GM12878 (cell line): ENCODE results near the gene CD209. TPM values are rescaled to one million over a fixed set of nuclear protein-coding genes. Genes with fewer than 3 reads are reported as not detected.

Source experiments
- ATAC-seq: fragments of 200-7000 bp; cut with Tn5 transposase; 3 replicates; pipeline ENCODE4 v1.9.1; 2020; ENCODE audit warnings: mild to moderate bottlenecking, moderate library complexity
- BruUV-seq: library from RNA; stranded (reverse); fragments of 400-500 nt; replicated peaks from 2 replicates; lab custom pipeline; 2021; lab: Mats Ljungman, UMichigan
- CTCF ChIA-PET: fragments of 300-600 bp; sonication (Branson Sonifier 250); formaldehyde crosslinking; extraction: SDS; loops from one replicate; lab custom pipeline; 2021; ENCODE audit warnings: inconsistent platforms; lab: Yijun Ruan, JAX
- POLR2A ChIA-PET: fragments of 350-600 bp; formaldehyde crosslinking; extraction: SDS; loops from one replicate; lab custom pipeline; 2021; ENCODE audit warnings: inconsistent platforms; lab: Charles Lee
- RAD21 ChIA-PET: fragments of 300-600 bp; sonication (Branson Sonifier 250); formaldehyde crosslinking; loops from one replicate; lab custom pipeline; 2023; ENCODE audit warnings: antibody characterized with exemption; ENCODE audit not compliant: unreplicated experiment; lab: Charles Lee
- SMC1A ChIA-PET: fragments of 300-600 bp; sonication (Branson Sonifier 250); formaldehyde crosslinking; loops from one replicate; lab custom pipeline; 2023; ENCODE audit not compliant: unreplicated experiment, uncharacterized antibody; lab: Charles Lee
- DNase-seq: peaks from one replicate; pipeline ENCODE4 v3.0.0-alpha.2; 2011; ENCODE audit warnings: low read depth, low spot score
- FAIRE-seq: peaks from 3 replicates; lab custom pipeline; 2011; peaks lifted over from hg19 to GRCh38; lab: Jason Lieb, UNC
- H2AFZ ChIP-seq: 2 replicates; pipeline ENCODE4 v1.6.0; 2011; ENCODE audit warnings: low read depth, low read length, control low read depth; ENCODE audit not compliant: control insufficient read depth
- H3K27ac ChIP-seq: 2 replicates; pipeline ENCODE4 v1.5.1; 2011; ENCODE audit warnings: control low read depth; ENCODE audit not compliant: control insufficient read depth, insufficient read depth
- H3K27me3 ChIP-seq, 2 experiments: replicated peaks in 1 of 2; 2 replicates each; pipeline versions ENCODE4 v1.6.0 to v1.6.1; 2011; ENCODE audit warnings: low read length in 1 of 2; ENCODE audit not compliant: control insufficient read depth in 2 of 2, insufficient read depth in 2 of 2
- H3K36me3 ChIP-seq, 2 experiments: 2 replicates each; pipeline ENCODE4 v1.5.1; 2011; ENCODE audit warnings: low read length in 1 of 2; ENCODE audit not compliant: control insufficient read depth in 2 of 2, insufficient read depth in 2 of 2
- H3K4me1 ChIP-seq: 2 replicates; pipeline ENCODE4 v1.6.1; 2011; ENCODE audit warnings: mild to moderate bottlenecking, low read length, moderate library complexity, mixed read lengths; ENCODE audit not compliant: control insufficient read depth, insufficient read depth
- H3K4me2 ChIP-seq: 2 replicates; pipeline ENCODE4 v1.6.0; 2011; ENCODE audit warnings: control low read depth; ENCODE audit not compliant: control insufficient read depth, insufficient read depth
- H3K4me3 ChIP-seq: fragments of 200-600 bp; sonication (generic); 2 replicates; pipeline ENCODE4 v1.5.1; 2016
- H3K79me2 ChIP-seq: 2 replicates; pipeline ENCODE4 v1.6.0; 2011; ENCODE audit warnings: low read length; ENCODE audit not compliant: control insufficient read depth, insufficient read depth
- H3K9ac ChIP-seq: 2 replicates; pipeline ENCODE4 v1.8.0; 2011; ENCODE audit warnings: low read length, control low read depth, mixed read lengths; ENCODE audit not compliant: control insufficient read depth, insufficient read depth
- H3K9me3 ChIP-seq: replicated peaks from 3 replicates; pipeline ENCODE4 v1.5.1; 2011; ENCODE audit warnings: mild to moderate bottlenecking, low read length; ENCODE audit not compliant: control insufficient read depth, insufficient read depth
- H4K20me1 ChIP-seq: 2 replicates; pipeline ENCODE4 v1.6.0; 2011; ENCODE audit not compliant: control insufficient read depth, insufficient read depth
- IKZF1 ChIP-seq: fragments of 450-650 bp; conservative IDR thresholded peaks from 2 replicates; pipeline ENCODE4 v1.6.1; 2017; ENCODE audit warnings: antibody characterized with exemption, mild to moderate bottlenecking
- KLF5 ChIP-seq: fragments of 450-650 bp; IDR thresholded peaks from 2 replicates; pipeline ENCODE4 v1.6.1; 2014; ENCODE audit warnings: mild to moderate bottlenecking; ENCODE audit not compliant: partially characterized antibody
- MEF2B ChIP-seq: fragments of 450-650 bp; IDR thresholded peaks from 2 replicates; pipeline ENCODE4 v1.6.1; 2018; ENCODE audit warnings: mild to moderate bottlenecking, moderate library complexity; ENCODE audit not compliant: partially characterized antibody, poor library complexity, severe bottlenecking
- SPI1 ChIP-seq: IDR thresholded peaks from 2 replicates; pipeline ENCODE4 v1.6.1; 2011; ENCODE audit warnings: low read depth, mild to moderate bottlenecking, low read length, moderate library complexity, borderline replicate concordance; ENCODE audit not compliant: insufficient read depth
- TARDBP ChIP-seq: IDR thresholded peaks from 2 replicates; pipeline ENCODE4 v1.6.1; 2016; ENCODE audit warnings: borderline replicate concordance
- ZBED1 ChIP-seq: IDR thresholded peaks from 2 replicates; pipeline ENCODE4 v1.6.1; 2016; ENCODE audit warnings: borderline replicate concordance
- WGBS: methylation state at CpG from one replicate; pipeline ENCODE4 v1.1.6; 2016; ENCODE audit warnings: low lambda C conversion rate; ENCODE audit not compliant: insufficient replicate concordance, insufficient coverage; ENCODE audit errors: missing lambda C conversion rate; 5-methylcytosine and 5-hydroxymethylcytosine counted together
- in situ Hi-C: fragments of 300-500 bp; cut with MboI; formaldehyde crosslinking; loops from 9 replicates; pipeline ENCODE4 v1.14.3; 2018; ENCODE audit warnings: mixed read lengths
- intact Hi-C: fragments of 100-400 bp; cut with micrococcal nuclease; formaldehyde crosslinking; loops from one replicate; pipeline ENCODE4 v1.14.2; 2022; ENCODE audit not compliant: unreplicated experiment
- polyA plus RNA-seq, 11 experiments: library from polyadenylated mRNA; depleted of rRNA in 4 of 11; unstranded in 6 of 11; stranded (reverse) in 5 of 11; fragments of >200 nt; fragmentation: Nextera tagmentation in 4 of 11; fragmentation: Illumina TruSeq in 1 of 11; extraction: Ambion mirVana in 4 of 11; extraction: Trizol in 1 of 11; gene quantifications; 1 replicate in 1 of 11; 2 replicates in 10 of 11; pipeline versions ENCODE4 v1.2.1 to v1.2.3, GENCODE V29; 2011 to 2016; ENCODE audit warnings: inconsistent platforms in 2 of 11, missing spikeins in 2 of 11, low read depth in 1 of 11
- total RNA-seq, 4 experiments: library from RNA; depleted of rRNA in 3 of 4; stranded (reverse); fragments of >200 nt in 3 of 4; fragmentation: Illumina TruSeq in 1 of 4; extraction: Trizol in 1 of 4; gene quantifications; 2 replicates each; pipeline versions ENCODE4 v1.2.1 to v1.2.3, GENCODE V29; 2013 to 2021
- TF ChIP-seq, protein P1 (sequence below): IDR thresholded peaks from 2 replicates; pipeline ENCODE4 v1.6.1; 2012; ENCODE audit warnings: improper control_type of control experiment, low read depth, low read length; ENCODE audit not compliant: insufficient replicate concordance

Gene CD209
- total and polyA plus RNA-seq, 10 of the 15 experiments (the other 5 are each of a cell fraction or from before 2014, with no cell fraction given): 0.04 to 0.21 (median 0.10) TPM; not detected in 3

- Histone ChIP-seq H3K4me2 (no peak overlapping the region), H3K27me3 (no peaks in the 10 kb centered on the region), H4K20me1 (no peaks in the 10 kb centered on the region), H3K79me2 (no peaks in the 10 kb centered on the region), H3K27ac (no peak overlapping the region), H2AFZ (no peak overlapping the region), H3K4me1 (peaks cover 16% of the 10 kb centered on the region), H3K4me3 (no peak overlapping the region), H3K9me3 (peaks cover 6% of the 10 kb centered on the region; the same call in 2 of the 3 replicates), H3K9ac (no peak overlapping the region), H3K36me3 (no peaks in the 10 kb centered on the region)
- WGBS: 96% methylated on average over 6 of the region's 6 CpGs
- ATAC-seq (no peak), FAIRE-seq (no peak), DNase-seq (no peak)
- ChIA-PET SMC1A (interaction anchor here (0.6 kb wide), 1 partner anchor 23 kb away, joined by 3 read pairs; no protein-coding TSS in a partner anchor), CTCF (interaction anchor here (0.6 to 1.7 kb wide), 2 partner anchors 16 to 152 kb away, joined by 3 to 4 read pairs; no protein-coding TSS in a partner anchor), POLR2A (interaction anchor here (0.7 to 1.1 kb wide), 2 partner anchors 10 to 23 kb away, joined by 3 to 5 read pairs; no protein-coding TSS in a partner anchor), RAD21 (no interaction called here)
- BruUV-seq: no TSS peak
- intact Hi-C loops: no loop called here
- TF ChIP-seq IKZF1 (no peak), SPI1 (no peak), MEF2B (no peak), KLF5 (no peak), ZBED1 (no peak), TARDBP (no peak)
- TF ChIP-seq, protein P1, sequence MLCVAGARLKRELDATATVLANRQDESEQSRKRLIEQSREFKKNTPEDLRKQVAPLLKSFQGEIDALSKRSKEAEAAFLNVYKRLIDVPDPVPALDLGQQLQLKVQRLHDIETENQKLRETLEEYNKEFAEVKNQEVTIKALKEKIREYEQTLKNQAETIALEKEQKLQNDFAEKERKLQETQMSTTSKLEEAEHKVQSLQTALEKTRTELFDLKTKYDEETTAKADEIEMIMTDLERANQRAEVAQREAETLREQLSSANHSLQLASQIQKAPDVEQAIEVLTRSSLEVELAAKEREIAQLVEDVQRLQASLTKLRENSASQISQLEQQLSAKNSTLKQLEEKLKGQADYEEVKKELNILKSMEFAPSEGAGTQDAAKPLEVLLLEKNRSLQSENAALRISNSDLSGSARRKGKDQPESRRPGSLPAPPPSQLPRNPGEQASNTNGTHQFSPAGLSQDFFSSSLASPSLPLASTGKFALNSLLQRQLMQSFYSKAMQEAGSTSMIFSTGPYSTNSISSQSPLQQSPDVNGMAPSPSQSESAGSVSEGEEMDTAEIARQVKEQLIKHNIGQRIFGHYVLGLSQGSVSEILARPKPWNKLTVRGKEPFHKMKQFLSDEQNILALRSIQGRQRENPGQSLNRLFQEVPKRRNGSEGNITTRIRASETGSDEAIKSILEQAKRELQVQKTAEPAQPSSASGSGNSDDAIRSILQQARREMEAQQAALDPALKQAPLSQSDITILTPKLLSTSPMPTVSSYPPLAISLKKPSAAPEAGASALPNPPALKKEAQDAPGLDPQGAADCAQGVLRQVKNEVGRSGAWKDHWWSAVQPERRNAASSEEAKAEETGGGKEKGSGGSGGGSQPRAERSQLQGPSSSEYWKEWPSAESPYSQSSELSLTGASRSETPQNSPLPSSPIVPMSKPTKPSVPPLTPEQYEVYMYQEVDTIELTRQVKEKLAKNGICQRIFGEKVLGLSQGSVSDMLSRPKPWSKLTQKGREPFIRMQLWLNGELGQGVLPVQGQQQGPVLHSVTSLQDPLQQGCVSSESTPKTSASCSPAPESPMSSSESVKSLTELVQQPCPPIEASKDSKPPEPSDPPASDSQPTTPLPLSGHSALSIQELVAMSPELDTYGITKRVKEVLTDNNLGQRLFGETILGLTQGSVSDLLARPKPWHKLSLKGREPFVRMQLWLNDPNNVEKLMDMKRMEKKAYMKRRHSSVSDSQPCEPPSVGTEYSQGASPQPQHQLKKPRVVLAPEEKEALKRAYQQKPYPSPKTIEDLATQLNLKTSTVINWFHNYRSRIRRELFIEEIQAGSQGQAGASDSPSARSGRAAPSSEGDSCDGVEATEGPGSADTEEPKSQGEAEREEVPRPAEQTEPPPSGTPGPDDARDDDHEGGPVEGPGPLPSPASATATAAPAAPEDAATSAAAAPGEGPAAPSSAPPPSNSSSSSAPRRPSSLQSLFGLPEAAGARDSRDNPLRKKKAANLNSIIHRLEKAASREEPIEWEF: no peak
- in situ Hi-C loops: no loop called here
These were observed 27.0 kb downstream of the CD209 start for GRCh38 chr19:7720351-7720750.
